SJCRH30 (cell line): ENCODE measurements around the gene GATA5. TPM values are rescaled to one million over a fixed set of nuclear protein-coding genes. Genes with fewer than 3 reads are reported as not detected.
A peak's percentile ranks its signal among the peaks of the same experiment; 100 is the strongest.

Experiments
- DNase-seq, 2 experiments: peaks; one replicate each; pipeline ENCODE4 v3.0.0-alpha.2; 2015 to 2020
- H3K27ac ChIP-seq: fragments of 250-450 bp; sonication (Bioruptor Pico); 2 replicates; pipeline ENCODE4 v1.5.1; 2020; ENCODE audit warnings: mild to moderate bottlenecking, moderate library complexity
- H3K27me3 ChIP-seq: fragments of 250-450 bp; sonication (Bioruptor Pico); 2 replicates; pipeline ENCODE4 v1.5.1; 2020; ENCODE audit warnings: mild to moderate bottlenecking, moderate library complexity
- H3K36me3 ChIP-seq: fragments of 250-450 bp; sonication (Bioruptor Pico); 2 replicates; pipeline ENCODE4 v1.5.1; 2020; ENCODE audit warnings: mild to moderate bottlenecking, moderate library complexity
- H3K4me1 ChIP-seq: fragments of 250-450 bp; sonication (Bioruptor Pico); 2 replicates; pipeline ENCODE4 v1.5.1; 2020; ENCODE audit warnings: mild to moderate bottlenecking, moderate library complexity
- H3K4me3 ChIP-seq: fragments of 250-450 bp; sonication (Bioruptor Pico); 2 replicates; pipeline ENCODE4 v1.5.1; 2020; ENCODE audit warnings: mild to moderate bottlenecking, moderate library complexity
- H3K9me3 ChIP-seq: fragments of 250-450 bp; sonication (Bioruptor Pico); replicated peaks from 2 replicates; pipeline ENCODE4 v1.5.1; 2020; ENCODE audit warnings: mild to moderate bottlenecking, moderate library complexity
- total RNA-seq: library from RNA; depleted of rRNA; stranded (reverse); fragments of >200 nt; shearing (Covaris generic); gene quantifications from 2 replicates; pipeline ENCODE4 v1.2.3, GENCODE V29; 2014

The GATA5 gene
- total RNA-seq, 1 experiment from 2014 or later: not detected

DNA sequence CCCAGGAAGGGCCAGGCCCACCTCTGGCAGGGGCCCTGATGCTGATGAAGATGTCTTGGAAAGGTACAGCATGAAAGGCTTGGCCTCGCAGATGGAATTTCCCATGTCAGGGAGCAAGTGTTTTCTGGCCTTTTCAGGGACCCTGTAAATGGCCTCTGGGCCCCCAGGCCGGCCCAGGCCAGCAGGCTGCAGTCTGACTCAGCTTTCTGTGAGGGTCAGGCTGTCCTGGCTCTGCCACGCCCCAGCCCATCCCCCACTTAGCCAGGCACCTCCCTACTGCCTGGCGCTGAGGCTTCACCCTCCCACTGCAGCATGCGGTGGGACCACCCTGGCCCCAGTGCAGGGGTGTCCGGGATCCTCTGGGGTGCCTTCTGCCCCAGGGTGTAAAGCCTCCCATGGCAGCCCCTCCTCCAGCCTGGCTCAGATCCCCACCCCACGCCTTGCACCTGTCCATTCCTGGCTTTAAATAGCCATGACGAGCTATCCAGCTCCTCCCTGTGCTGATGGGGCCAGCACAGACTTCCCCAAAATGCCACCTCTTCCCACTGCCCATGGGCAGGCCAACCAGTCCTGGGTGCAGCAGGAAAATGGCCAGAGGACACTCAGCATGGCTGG lies 35.6 kb upstream of the GATA5 start:
- Histone ChIP-seq H3K27ac (peak overlapping the region; percentile 100), H3K4me1 (peaks cover 53% of the 10 kb centered on the region), H3K36me3 (no peaks in the 10 kb centered on the region), H3K9me3 (no peaks in the 10 kb centered on the region), H3K27me3 (no peaks in the 10 kb centered on the region), H3K4me3 (peak overlapping the region; percentile 28)
- peak; percentile 100 for DNase-seq

DNA sequence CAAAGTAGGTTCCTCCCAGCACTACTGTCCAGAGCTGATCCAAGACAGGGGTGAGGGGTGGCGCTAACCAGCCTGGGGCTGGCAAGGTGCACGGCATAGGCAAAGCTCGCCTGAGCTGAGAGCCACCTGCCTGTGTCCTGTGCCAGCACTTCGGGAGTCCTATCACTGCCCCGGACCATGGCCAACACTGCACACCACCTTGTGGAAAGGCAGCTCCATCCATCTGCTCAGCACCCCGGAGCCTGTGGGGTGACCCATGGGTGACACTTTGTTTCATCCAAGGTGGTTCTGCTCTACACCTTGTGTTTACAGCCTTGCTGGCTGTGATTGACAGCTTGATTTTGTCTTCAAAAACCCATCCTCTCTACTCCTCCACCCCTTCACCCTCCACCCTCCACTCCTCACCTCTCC lies 32.9 kb upstream of the GATA5 start:
- Histone ChIP-seq H3K27me3 (no peaks in the 10 kb centered on the region), H3K9me3 (no peaks in the 10 kb centered on the region), H3K36me3 (no peaks in the 10 kb centered on the region), H3K4me3 (no peak overlapping the region), H3K27ac (no peak overlapping the region), H3K4me1 (peaks cover 56% of the 10 kb centered on the region)
- peak; percentile 59 to 62 for DNase-seq

DNA sequence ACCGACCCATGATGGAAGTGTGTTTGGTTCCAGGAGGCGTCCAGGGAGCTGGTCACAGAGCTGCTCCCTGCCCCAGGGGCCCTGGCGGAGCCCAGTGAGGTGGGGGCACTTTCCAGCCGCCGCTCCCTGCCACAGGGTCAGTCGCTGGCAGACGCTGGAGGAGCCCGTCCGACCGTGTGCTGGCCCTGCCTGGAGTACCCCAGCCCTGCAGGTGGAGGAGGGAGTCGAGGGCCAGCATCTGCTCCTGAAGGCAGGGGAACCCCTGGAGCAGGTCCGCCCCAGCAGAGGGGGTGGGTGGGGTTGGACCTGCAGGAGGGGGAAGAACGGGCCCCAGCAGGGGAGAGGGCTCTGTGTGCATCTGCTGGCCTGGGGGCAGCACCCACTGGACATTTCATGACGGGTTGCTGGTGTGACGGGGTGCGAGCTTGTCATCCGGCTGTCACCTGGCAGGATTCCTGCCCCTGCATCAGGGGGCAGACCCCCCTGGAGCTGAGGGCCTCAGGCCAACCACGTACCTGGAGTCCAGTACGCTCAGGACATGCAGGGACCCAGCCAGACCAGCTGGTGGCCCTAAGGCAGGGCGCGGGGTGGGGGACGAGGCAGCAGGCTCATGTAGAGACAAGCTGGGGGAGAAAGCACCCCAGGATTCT lies 32.3 kb upstream of the GATA5 start:
- Histone ChIP-seq H3K27ac (peak overlapping the region; percentile 22), H3K4me1 (peaks cover 50% of the 10 kb centered on the region), H3K9me3 (no peaks in the 10 kb centered on the region), H3K36me3 (no peaks in the 10 kb centered on the region), H3K27me3 (no peaks in the 10 kb centered on the region), H3K4me3 (no peak overlapping the region)
- DNase-seq: no peak

DNA sequence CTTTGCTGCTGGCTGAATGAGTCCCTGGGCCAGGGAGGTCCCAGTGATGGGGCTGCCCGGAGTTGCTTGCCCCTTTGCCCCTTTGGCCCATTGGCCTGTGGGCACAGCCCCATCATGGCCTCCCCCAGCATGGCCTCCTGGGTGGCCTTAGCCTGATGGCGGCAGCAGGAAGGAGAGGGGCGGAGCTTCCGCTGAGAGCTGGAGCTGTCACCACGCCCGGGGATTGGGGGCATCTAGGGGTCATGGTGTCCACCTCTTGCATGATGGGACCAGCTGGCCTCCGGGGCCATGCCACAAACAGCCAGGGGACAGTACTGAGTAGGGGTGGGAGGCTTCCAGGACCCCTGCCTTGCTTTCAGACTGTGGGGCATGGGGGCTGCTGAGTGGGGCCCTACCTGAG lies 31.5 kb upstream of the GATA5 start:
- Histone ChIP-seq H3K4me1 (peaks cover 43% of the 10 kb centered on the region), H3K4me3 (no peak overlapping the region), H3K9me3 (no peaks in the 10 kb centered on the region), H3K27ac (peak overlapping the region; percentile 22), H3K27me3 (no peaks in the 10 kb centered on the region), H3K36me3 (no peaks in the 10 kb centered on the region)
- peak; percentile 90 to 91 for DNase-seq

DNA sequence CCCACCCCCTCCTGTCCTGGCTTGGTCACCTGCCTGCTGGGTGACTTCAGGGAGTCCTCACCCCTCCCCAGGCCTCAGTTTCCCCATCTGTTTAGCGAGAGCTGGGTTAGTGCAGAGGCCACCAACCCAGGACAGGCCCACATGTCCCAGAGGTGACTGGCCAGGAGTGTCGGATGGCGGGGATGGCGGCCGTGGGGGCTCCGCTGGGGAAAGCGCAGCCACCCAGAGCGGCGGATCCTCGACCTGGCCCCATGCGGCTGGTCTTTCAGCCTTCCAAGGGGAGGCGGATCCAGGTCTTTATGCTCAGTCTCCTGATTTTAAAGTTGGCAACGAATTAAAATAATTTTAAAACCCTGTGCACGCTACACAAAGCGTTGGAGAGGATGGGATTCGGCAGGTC lies 31.0 kb upstream of the GATA5 start:
- no peaks in the 10 kb centered on the region for H3K27me3 ChIP-seq
- H3K4me1 ChIP-seq: peaks cover 41% of the 10 kb centered on the region
- no peaks in the 10 kb centered on the region for H3K9me3 ChIP-seq
- no peaks in the 10 kb centered on the region for H3K36me3 ChIP-seq
- no peak overlapping the region for H3K27ac ChIP-seq
- H3K4me3 ChIP-seq: no peak overlapping the region
- no peak for DNase-seq

DNA sequence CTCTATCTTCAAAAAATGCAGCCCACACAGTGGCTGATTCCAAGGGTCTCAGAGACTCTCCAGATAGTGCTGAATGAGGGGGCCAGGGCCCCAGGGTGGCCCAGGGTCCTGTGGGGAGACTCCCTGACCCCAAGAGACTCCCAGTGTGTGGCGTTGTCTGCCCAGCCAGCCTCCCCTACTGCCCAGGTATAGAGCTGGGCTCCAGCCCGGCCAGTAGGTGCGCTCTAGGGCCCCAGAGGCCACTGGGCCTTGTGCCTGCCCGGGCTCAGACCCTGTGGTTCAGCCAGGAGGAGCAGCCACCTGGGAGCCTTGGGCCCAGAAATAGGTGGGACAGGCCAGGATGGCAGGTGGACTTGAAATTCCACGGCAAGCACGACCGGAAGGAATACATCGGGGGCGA lies 30.3 kb upstream of the GATA5 start:
- Histone ChIP-seq H3K4me3 (no peak overlapping the region), H3K9me3 (no peaks in the 10 kb centered on the region), H3K36me3 (no peaks in the 10 kb centered on the region), H3K4me1 (peaks cover 39% of the 10 kb centered on the region), H3K27ac (no peak overlapping the region), H3K27me3 (no peaks in the 10 kb centered on the region)
- DNase-seq: no peak

DNA sequence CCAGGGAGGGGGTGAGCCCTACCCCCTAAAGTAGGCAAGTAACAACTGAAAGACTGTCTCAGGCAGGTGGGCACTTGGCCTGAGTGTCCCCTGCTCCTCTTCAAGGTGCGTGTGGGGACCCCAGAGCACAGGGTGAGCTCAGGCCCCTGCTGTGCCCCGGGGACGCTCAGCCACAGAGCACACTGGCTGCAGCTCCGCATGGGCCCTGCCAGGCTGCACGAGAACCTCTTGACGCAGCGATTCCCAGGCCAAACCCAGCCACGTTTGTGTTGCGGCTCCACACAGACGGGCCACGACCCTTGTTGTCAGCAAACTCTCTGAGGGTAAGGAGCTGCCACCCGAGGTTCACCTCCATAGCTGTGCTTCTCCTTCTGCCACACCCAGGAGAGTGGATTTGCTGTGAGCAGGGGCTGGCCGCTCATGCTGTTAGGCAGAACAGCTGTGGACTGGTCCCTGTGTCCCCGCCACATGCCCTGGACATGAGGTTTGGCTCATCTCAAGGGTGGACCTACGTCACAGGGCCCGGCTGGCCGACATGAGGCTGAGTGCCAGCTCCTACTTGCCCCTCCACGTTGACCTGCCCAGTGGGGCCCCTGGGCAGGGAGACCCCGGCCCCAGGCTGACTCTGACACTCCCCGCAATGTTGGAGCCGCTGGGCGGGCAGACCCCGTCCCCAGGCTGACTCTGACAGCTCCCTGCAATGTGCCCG lies 29.7 kb upstream of the GATA5 start:
- no peak overlapping the region for H3K4me3 ChIP-seq
- peaks cover 34% of the 10 kb centered on the region for H3K4me1 ChIP-seq
- H3K9me3 ChIP-seq: no peaks in the 10 kb centered on the region
- H3K27ac ChIP-seq: no peak overlapping the region
- no peaks in the 10 kb centered on the region for H3K36me3 ChIP-seq
- peak; percentile 71 to 79 for DNase-seq
- no peaks in the 10 kb centered on the region for H3K27me3 ChIP-seq

DNA sequence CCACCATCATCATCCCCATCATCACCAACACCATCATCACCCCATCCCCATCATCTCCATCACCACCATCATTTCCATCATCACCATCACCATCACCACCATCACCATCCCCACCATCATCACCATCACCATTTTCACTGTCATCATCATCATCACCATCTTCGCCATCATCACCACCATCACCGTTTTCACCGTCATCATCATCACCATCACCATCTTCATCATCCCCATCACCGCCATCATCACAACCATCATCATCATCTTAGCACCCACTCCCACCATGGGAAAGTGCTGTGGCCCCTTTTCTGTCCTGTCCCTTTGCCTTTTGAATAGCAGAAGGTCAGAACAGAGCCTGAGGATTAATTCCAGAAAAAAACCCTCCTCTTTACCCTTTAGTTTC lies 28.5 kb upstream of the GATA5 start:
- Histone ChIP-seq H3K27ac (no peak overlapping the region), H3K27me3 (peaks cover under 1% of the 10 kb centered on the region; the same call in 1 of the 2 replicates), H3K4me3 (no peak overlapping the region), H3K36me3 (no peaks in the 10 kb centered on the region), H3K9me3 (no peaks in the 10 kb centered on the region), H3K4me1 (peaks cover 38% of the 10 kb centered on the region)
- no peak for DNase-seq

DNA sequence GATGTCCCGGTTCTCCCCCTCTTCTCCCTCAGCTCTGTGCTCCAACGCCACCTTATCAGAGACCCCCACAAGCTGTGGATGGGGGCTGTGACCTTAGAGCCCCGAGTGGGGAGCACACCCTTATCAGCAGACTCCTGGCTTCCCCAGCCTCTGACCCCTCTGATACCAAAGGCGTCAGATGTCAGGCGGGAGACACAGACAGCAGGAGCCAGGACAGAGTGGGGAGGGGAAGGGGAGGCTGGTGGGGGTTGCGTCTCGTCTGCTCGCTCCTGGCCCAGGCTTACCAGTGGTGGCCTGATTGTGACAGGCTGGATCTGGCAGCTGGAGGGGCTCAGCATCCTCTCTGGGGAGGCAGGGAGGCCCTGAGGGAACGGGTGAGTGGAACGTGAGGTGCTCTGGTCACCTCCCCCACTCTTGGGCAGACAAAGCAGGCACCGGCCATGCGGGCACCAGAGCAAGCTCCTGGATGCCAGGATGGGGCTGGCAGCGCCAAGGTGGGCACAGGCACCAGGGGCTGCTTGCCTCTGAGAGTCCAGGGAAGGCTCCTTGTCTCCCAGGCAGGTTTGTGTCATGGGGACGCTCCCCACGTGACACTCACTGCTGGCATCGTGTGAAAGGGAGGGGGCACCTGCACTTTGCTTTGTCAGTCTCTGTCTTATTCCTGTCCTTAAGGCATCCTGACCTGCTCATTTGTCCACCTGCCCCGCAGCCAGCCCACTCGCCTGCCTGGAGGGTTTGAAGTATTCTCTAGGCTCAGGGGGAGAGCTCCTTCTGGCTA lies 27.8 kb upstream of the GATA5 start:
- Histone ChIP-seq H3K4me1 (peaks cover 38% of the 10 kb centered on the region), H3K4me3 (no peak overlapping the region), H3K27me3 (peaks cover 2% of the 10 kb centered on the region; the same call in 1 of the 2 replicates), H3K9me3 (no peaks in the 10 kb centered on the region), H3K36me3 (no peaks in the 10 kb centered on the region), H3K27ac (no peak overlapping the region)
- DNase-seq: no peak

DNA sequence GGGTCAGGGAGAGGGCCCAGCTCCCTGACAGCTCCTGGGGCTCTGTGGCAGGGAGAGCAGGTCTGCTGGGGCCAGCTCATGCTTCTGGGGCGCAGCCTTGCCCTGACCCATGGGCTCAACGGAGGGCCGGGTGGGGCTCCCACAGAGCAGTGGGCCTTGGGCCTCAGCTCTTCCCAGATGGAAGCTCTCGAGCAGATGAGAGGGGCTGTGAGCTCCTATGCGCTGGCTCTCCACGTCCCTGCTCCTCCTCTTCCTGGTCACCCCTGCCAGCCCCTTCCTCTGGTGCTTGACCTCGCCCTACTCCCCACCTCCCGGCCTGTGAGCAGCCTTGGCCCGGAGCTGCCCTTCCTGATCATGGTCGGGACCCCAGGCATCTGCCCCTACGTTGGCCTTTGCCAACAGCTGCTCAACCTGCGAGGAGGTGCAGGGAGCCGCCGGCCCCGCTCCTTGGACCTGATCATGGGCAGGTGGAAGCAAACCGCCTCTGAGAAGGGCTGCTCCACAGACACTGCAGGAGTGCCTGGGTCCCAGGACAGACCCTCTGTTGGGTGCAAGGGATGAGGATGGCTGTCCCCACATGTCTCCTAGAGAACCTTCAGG lies 26.8 kb upstream of the GATA5 start:
- Histone ChIP-seq H3K9me3 (no peaks in the 10 kb centered on the region), H3K4me3 (no peak overlapping the region), H3K27ac (no peak overlapping the region), H3K27me3 (peaks cover 2% of the 10 kb centered on the region; the same call in 1 of the 2 replicates), H3K4me1 (peaks cover 33% of the 10 kb centered on the region), H3K36me3 (no peaks in the 10 kb centered on the region)
- DNase-seq: no peak

DNA sequence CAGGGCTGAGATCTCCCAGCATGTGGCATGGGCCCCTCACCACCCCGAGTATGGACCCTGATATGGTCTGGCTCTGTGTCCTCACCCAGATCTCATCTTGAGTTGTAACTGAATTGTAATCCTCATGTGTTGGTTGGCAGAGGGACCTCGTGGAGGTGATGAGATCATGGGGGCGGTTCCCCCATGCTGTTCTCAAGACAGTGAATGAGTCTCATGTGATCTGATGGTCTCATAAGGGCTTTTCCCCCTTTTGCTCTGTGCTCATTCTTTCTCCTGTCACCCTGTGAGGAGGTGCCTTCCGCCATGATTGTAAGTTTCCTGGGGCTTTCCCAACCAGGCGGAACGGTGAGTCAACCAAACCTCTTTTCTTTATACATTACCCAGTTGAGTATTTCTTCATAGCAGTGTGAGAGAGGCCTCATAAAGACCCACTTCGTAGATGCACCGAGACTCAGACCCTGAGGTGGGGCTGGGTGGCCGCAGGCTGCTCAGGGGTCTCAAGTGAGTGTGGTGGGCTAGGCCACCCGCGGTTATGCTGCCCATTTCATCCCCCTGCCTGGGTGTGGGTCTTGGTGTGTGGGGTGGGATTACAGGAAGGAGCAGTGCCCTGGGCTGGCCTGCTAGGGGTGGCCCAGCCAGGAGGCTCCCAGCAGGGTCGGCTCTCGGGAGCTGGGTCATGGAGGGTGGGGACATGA lies 26.2 kb upstream of the GATA5 start:
- peak in 1 of 2 experiments; percentile 48 for DNase-seq
- no peak overlapping the region for H3K4me3 ChIP-seq
- H3K27ac ChIP-seq: no peak overlapping the region
- H3K4me1 ChIP-seq: peaks cover 26% of the 10 kb centered on the region
- H3K9me3 ChIP-seq: no peaks in the 10 kb centered on the region
- no peaks in the 10 kb centered on the region for H3K36me3 ChIP-seq
- H3K27me3 ChIP-seq: peaks cover 2% of the 10 kb centered on the region; the same call in 1 of the 2 replicates

DNA sequence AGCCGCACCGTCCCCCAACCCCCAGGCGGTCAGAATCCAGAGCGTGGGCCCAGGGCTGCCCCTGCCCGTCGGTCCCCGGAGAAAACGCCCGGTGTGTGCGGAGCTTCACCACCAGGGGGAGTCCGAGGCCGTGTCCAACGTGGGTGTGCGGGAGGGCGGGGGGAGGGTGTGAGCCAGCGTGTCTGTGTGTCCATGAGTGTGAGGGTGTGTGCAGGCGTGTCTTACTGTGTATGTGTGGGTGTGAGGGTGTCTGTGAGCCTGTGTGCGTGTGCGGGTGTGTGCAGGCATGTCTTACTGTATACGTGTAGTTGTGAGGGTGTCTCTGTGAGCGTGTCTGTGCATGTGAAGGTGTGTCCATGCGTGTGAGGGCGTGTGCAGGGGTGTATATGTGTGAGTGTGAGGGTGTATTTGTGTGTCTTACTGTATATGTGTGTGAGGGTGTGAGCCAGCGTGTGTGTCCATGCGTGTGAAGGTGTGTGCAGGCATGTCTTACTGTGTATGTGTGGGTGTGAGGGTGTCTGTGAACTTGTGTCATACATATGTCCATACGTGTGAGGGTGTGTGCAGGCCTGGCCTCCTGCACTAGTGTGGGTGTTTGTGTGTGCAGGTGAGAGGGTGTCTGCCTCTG lies 24.6 kb upstream of the GATA5 start:
- no peak overlapping the region for H3K4me3 ChIP-seq
- H3K4me1 ChIP-seq: peaks cover 11% of the 10 kb centered on the region; the same call in 1 of the 2 replicates
- peaks cover 2% of the 10 kb centered on the region; the same call in 1 of the 2 replicates for H3K27me3 ChIP-seq
- no peak overlapping the region for H3K27ac ChIP-seq
- H3K9me3 ChIP-seq: no peaks in the 10 kb centered on the region
- H3K36me3 ChIP-seq: no peaks in the 10 kb centered on the region
- DNase-seq: peak; percentile 86 to 95

DNA sequence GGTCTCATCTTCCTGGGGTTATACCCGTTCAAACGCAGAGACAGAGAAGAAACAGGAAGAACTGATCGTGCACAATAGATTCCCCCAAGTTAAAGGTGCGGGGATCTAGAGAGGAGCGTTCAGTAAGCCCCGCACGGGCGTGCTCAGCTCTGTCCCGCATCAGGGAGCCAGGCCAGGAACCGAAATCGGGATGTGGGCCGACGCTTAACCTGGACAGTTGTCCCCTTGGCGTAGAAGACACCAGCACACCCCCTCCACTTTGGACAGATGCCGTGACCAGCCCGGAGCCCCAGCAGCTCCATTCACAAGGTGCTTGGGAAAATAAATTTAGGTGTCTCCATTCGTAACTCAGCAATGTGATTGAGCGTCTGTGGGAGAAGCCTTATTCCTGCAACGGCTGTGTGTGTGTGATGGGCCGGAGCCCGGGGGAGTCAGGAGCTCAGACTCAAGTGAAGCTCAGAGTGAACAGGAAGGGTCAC lies 24.0 kb upstream of the GATA5 start:
- peaks cover 4% of the 10 kb centered on the region; the same call in 1 of the 2 replicates for H3K27me3 ChIP-seq
- H3K9me3 ChIP-seq: no peaks in the 10 kb centered on the region
- H3K36me3 ChIP-seq: no peaks in the 10 kb centered on the region
- DNase-seq: peak in 1 of 2 experiments; percentile 47
- no peak overlapping the region for H3K27ac ChIP-seq
- no peak overlapping the region for H3K4me3 ChIP-seq
- H3K4me1 ChIP-seq: peaks cover 8% of the 10 kb centered on the region; the same call in 1 of the 2 replicates
